DMS53 treated with DMSO at 0.1 percent for 48 hours (cell line): Measurements from ENCODE around the gene GRM5.

Experiments used
- DNase-seq: peaks from one replicate; lab custom pipeline; 2025; ENCODE audit not compliant: unreplicated experiment; lab: John Stamatoyannopoulos, UW

Gene GRM5

DNA sequence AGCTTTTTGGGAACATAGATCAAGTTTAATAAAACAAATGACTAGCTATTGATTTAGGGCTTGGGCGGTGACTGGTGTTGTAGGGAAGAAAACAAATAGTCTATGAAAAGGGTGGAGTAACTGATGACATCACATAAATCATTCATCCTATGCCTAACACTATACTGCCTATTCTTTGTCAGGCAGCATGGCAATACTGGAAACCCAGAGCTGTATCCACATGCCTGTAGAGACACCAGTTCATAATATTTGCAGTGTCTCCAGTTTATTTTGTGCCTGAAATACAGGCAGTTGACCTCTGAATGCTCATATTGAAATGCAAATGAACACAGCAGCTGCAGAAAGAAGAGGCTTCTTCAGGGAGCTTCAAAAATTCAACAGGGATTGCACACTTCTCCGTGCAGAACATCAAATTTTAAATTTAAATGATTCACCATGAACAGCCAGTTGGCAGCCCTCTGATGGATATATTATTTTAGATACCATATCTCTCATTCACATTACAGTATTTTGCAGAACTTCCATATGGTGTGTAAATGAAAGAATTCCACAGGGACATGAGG lies 445.1 kb downstream of the GRM5 start:
- DNase-seq: no peak

DNA sequence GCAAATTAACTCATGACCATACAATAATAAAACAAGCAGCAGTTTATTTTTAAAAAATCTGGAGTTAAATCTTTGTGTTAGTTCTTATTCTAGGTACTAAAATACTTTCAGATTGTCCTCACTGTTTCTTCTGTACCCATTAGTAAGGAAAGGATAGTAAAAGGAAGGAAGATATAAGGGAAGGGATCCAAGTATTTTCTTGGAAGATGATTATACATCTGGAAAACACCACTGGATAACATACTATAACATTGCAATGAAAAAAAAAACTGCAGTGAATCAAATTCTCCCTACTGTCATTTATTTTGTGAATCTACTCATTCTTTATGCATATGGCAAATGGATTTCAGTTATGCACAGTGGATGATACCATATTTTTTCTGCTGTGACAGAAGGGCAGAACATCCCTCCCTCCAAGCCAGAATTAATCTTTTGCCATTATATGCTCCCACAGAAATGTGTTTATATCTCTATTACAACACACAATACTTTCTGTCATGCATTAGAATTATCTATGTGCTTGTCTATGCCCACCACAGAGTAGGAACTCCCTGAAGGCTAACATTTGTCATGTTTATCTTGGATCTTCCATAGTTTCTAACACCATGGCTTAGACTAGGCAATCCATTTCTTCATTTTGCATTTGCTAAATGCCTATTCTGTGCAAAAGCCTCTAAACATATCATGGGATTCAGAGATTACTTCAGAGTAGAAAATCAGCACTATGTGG lies 446.0 kb downstream of the GRM5 start:
- DNase-seq: no peak

DNA sequence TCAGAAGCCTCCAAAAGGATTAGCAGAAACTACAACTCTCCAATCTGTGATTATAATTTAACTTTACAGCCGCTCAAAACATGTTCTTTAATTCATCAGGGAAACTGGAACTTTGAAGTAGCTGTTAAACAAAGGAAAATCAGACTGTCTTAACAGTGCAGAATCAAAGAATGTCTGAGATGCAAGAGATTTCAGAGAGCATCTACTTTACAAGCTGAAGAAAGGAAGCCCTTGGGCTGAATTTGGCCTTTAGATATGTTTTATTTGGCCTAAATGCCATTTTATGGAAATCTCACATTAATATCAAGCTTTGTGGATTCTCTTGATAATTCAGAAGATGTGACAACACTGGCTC lies 446.7 kb downstream of the GRM5 start:
- no peak for DNase-seq

DNA sequence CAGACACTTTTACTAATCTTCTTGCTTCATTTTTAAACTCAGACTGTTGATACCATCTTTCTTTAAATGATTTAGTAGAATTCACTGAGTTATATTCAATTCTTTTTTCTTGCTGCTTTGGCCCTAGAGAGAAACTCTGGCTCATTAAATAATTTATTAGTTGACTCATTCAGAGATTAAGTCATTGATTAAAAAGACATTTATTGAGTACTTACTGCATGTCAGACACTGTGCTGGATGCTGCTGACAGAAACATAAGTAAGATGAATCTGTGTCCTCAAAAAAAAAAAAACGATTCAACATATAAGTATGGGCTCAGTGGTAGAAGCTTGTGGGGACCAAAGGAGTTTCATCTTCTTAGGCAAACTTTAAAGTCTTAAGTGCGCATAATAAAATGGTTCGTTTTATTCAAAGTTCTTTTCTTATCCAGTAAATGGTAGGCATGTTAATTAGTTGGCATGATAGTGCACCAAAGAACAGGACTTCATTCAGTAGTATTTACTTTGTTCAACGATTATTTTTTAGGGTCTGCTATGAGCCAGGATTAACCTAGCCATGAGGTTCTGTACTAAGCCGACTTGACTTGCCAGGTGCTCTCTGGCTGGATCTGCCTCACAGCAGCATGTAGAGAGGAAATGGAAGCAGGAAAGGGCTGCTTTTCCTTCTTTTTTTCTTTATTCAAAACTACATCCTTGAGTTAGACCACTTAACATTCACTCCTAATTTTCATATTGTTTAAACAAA lies 447.3 kb downstream of the GRM5 start:
- no peak for DNase-seq

DNA sequence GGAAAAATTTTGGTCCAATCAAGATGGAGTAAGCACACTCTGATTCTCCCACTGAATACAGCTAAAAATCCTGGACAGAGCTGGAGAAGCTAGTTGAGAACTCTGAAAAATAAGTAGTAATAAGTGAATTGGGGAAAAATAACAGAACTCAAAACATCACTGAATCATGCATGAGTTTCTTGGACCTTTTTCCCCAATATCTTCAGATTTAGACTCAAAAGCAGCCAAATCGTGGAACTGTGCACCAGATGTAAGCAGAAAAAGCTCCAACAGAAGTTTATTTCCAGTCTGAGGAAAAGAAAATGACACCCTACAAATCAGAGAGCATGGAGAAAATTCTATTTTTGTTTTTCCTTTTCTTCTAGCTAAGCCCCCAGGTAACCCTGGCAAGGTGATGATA lies 448.6 kb downstream of the GRM5 start:
- no peak for DNase-seq

DNA sequence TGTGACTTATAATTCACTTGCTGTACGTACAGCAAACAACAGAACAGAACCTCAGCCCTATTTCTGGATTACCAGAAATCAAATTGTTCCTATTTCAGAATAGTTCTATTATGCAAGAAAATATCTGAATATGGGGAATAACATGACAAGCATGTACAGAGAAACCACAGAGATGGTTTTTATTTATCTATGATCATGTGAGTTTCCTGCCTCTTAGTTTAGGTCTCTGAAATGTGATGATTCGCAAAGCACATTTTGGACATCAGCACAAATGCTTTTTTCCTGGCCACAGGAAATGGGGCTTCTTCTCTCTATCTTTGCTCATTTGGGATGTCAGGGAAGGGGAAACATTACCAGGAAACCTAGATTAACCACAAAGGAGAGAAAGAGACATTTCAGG lies 461.5 kb downstream of the GRM5 start:
- DNase-seq: no peak

DNA sequence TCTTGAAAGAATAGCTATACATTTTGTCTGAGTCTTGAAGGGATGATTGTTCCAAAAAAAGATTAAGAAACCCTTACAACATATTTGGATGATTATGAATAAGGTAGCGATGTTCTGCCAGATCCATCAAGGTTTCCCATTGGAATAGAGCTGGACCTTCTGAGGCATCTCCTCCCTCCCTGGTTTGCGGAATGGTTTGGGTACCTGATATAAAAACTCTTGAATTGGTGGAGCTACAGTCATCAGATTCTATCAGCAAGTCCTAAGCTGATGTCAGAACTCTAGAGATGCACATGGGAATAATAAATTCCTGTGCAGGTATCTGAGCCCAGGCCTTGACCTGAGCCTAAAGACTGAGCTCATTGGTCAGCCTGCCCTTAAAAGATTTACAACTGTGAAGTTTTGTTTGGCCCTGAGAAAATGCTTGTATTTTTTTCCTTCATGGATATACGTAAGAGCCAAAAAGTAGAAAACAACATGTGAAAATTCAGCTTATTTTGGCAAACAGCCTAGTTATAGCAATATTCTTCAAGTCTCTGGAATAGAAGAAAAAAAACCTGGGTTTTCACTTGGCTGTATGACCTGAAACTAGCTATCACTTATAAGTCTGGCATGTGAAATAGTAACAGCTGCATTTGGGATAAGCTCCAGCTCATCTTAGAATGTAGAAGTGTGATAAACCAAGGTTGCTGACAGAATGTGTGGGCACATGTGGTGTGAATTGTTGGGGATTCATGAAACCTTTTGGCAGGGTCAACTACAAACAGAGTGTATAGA lies 462.5 kb downstream of the GRM5 start:
- no peak for DNase-seq

DNA sequence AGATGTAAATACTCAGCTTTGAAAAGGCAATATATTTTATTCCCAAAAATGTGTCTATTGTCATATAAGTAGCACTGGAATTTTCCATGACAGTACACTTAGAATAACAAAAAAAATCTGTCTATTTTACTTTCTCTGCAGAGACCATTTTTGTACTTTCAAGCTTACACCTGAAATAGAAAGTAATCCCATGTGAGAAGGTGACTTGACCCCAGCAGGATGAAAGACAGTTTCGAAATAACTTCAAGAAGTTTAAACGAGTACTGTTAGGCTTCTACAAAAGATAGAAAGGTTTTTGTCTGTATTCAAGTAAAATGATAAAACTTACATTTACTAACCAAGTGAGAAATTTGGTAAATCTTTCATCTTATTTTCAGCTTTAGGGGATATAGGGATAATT lies 468.4 kb downstream of the GRM5 start:
- no peak for DNase-seq

DNA sequence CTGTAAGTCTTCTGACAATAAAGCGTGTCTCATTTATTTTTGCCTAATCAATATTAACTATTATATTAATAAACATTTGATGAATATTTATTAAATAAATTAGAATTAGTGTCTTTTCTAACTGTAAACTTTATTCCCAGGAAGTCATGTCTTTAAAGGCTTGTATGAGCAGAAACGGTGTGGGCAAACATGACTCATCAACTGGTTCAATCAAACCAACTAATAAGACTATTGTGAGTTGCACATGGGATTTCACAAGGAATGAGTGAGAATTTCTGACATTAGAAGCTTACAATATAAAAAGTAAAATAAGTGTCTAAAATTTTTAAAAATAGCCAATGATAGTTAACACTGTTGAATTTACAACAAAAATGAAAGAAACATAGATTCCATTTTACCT lies 469.0 kb downstream of the GRM5 start:
- peak; percentile 11 for DNase-seq

DNA sequence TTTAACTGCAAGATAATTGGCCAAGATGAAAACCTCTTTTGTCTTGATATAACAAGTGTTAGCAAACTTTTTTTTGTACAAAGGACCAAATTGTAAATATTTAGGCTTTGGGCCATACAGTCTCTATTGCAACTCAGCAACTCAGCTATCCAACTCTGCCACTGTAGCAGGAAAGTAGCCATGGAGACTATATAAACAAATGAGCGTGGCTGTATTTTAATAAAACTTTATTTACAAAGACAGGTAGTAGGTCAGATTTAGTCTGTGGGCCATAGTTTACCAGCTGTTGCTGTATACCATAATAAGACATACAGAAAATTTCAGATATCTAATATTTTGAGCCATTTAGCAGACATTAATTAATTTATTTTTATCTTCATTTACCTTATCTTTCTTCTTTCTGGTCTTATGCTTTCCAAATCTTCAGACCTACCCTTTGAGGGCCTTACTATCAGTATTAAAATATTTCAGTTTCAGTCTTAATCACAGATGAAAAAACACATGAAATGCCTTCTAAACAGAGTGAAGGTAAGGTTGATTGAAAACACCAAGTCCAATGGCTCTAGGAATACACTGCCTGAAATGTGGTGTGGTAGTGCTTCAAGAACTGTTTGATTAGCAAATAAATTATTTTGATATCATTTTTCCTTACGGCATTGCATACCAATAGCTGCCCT lies 471.4 kb downstream of the GRM5 start:
- no peak for DNase-seq

DNA sequence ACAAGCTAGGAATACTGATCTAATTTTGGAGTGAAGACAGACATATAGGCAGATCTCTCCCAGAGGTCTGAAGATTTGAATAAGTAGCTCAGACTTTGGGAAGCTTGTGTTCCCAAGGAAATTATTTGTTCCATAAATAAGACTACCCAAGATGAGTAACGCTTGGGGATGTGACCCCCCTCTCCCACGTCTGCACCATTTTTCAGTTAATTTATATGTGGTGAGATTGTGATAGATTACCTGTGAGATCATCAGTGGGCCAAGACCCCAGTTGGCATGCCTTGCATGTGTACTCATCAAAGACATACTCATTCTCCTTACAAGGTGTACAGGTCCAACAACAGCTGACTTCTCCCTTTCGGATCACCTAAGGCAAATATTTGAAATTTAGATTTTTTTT lies 475.4 kb downstream of the GRM5 start:
- DNase-seq: no peak

DNA sequence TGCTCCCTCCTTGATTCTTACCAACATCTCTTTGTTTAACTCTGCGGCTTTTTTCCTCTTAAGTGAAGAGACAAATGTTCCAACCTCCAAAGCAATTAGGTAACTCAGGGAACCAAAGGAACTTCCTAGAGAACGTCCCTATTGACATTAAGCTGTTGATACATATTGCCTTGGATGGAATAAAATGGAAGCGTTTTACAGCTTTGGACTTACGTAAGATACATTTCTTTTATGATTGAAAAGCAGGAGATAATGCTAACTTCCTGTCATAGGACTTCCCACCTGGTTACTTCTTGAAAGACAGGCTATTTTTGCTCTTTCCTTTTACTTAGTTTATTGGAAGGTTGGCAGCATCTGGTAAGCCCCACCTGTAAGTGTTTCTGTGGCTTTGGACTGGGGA lies 482.5 kb downstream of the GRM5 start:
- no peak for DNase-seq

DNA sequence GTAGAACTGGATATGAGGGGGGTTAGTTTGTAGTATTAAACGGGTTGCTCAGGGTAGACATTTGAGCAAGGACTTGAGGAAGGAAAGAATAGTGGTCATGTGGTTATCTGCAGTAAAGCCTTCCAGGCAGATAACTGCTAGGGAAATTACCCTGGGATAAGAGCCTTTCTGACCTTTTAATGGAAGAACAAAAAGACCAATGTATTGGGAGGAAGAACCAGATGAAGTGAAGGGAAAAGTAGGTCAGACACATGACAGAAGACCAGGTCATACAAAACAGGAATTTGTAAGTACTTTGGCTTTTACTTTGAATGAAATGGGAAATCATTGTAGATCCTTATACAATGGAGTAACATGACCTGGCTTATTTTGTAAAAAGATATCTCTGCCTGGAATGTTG lies 486.3 kb downstream of the GRM5 start:
- no peak for DNase-seq

DNA sequence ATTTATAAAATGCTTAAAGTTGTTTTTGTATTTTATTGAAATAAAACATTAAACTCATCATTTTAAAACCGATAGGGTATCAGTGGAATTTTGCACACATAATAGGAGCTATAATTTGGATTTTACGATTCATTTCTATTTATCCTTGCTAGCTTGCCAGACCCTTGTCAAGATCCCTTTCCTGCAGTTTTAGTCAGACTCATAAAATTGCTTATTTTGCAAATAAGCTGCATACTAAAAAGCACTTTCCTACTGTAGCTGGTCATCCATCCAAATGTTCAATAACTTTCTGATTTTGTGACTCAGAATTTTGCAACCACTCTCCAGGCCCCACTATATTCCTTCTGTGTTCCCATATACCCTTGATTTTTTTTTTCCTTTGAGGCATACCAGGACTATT lies 489.0 kb downstream of the GRM5 start:
- no peak for DNase-seq

DNA sequence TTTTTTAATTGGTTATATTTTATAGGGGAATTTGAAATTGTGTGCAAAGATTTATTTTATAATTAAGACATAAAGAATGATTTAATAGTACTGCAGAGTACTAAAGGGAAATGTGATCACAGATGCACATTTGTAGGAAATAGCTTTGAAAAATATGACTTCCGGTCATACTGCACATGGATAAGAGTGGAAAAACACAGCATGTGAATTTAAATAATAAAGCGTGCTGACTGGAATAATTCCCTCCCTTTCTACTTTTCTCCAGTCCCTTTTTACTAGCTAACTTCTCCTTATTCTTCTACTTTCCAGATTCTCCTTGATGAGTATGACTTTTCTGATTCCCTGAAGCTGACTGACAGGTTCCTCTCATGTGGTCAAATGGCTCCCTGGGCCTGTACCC lies 489.9 kb downstream of the GRM5 start:
- DNase-seq: no peak

DNA sequence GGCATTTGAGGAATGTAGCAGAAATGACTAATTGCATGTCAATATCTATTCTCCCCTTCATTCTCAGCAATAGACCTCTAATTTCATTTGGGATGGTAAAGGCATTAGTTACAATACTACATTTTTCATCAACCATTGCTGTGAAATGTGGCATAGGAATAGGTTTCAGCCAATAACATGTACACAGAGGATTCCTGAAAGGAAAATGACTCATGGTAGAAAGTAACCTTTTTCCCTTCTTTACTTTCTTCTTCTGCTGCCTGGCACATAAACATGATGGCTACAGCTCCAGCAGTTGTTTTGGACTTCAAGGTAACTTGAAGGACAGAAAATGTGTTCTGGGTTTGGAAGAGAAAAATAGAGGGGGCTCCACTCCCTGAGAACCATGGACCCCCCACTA lies 496.4 kb downstream of the GRM5 start:
- DNase-seq: no peak

DNA sequence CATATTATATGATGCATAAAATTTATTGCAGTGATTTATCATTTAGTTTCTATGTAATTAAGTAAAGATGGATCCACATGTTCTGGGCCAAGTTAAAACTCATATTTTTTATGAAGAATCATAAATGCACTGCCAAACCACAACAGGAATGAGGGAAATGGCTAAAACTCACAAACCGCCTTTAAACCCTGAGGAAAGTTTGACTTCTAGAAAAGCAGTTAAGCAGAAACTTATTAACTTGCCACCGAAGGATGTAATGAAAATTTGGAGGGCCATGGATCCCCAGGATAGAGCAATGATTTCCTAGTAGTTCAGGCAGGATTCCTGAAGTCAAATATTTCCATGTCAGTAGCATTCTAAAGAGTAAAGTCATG lies 510.0 kb downstream of the GRM5 start:
- DNase-seq: no peak

DNA sequence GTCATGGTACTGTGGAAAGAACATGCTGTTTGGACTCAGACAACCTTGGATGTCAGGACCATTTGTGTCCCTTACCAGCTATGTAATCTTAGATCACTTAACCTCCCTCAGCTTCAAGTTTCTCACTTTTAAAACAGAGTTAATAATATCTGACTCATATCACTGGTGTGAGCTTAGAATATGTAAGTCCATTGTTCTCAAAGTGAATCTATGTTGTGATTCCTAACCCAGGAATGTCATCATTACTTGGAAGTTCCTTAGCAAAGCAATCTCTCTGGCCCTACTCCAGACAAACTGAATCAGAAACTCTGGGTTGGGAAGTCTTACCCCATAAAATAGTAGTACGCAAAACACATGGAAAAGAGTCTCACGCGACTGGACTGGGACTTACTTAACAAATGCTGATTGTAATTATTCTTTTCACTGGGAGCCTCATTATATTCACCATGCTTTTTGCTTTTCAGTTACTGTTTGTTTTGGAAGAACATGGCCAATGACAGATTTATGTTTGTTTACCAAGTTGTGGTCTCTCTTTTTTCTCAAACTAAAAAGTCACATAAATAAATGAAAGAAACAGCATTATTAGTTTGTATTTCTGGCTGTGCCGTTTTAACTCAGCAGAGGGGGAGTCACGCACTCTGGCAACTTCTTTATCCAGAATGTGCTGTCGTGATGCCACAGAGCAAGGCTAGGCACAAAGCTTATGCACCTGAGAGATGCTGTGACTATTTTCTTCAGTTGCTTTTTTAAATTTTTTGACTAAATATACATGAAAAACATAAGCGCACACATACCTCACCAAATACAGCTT lies 510.6 kb downstream of the GRM5 start:
- peak; percentile 9 for DNase-seq

DNA sequence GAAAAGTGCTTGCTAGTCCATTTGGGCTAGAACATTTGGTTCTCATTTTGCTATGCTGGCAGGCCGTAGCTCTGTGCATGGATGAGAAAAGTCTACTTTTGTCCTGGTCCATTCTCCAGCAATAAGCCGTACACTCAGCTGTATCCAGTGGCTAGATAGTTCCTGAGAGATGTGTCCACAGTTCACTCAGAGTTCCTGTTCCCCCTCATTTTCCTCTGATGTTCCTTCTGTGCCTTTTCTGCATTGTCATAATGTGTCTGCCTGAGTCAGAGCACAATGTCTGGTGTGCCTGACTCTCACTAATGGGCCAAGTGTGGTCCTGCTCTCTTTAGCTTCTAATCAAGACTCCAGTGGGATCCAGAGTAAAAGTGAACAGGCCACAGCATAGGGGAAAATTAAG lies 512.6 kb downstream of the GRM5 start:
- no peak for DNase-seq

DNA sequence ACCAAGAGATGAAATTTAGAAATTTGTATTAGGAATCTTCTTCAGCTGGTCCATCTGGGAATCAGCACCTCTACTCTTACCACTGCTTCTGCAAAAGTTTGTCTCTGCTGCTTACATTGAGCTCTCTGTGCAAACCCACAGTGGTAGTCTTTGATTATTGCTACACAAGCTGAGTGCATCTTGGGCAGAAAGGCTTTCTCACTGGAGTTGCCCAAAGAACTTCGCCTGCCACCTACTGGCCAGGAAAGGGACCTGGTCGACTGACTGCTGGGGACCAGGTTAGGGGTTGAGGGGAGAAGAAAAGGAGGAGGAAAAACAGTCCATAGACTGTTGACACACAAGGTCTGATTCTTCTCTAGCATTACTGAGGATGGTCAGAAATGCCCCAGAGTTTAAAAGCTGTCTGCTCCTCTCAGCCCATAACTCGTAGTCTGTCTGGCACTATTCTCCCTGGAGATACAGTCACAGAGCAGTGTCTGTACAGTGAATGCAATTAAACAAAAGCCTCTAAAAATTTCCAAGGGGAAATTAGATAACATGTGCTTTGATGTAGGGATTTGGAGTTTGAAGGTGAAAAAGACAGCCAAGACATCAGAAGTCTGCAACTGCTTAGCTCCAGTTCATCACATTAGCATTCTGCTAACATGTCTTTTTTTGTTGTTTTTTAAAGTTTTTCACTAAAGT lies 513.3 kb downstream of the GRM5 start:
- peak; percentile 74 for DNase-seq
